GM18867 (cell line): ENCODE measurements around the gene LIMCH1.

Experiments
- ATAC-seq: cut with Tn5 transposase; IDR thresholded peaks from one replicate; pipeline ENCODE4 v1.9.1; 2021; ENCODE audit warnings: mild to moderate bottlenecking, moderate library complexity; ENCODE audit not compliant: unreplicated experiment

The LIMCH1 gene

GRCh38 chr4:41559940-41560516, 22.1 kb downstream of the LIMCH1 start:
- ATAC-seq, result no peak

GRCh38 chr4:41561244-41561643, 23.3 kb downstream of the LIMCH1 start:
- no peak for ATAC-seq

- no peak for ATAC-seq
Measured at GRCh38 chr4:41567186-41567585, 29.2 kb downstream of the LIMCH1 start.

GRCh38 chr4:41568363-41568762, 30.4 kb downstream of the LIMCH1 start:
- no peak for ATAC-seq

GRCh38 chr4:41569961-41570360, 32.0 kb downstream of the LIMCH1 start:
- ATAC-seq, result no peak

GRCh38 chr4:41571422-41571821, 33.5 kb downstream of the LIMCH1 start:
- ATAC-seq, result no peak

- ATAC-seq, result no peak
Measured at GRCh38 chr4:41572516-41572915, 34.6 kb downstream of the LIMCH1 start.

- no peak for ATAC-seq
Measured at GRCh38 chr4:41572956-41573355, 35.0 kb downstream of the LIMCH1 start.

- ATAC-seq, result no peak
Measured at GRCh38 chr4:41573502-41574001, 35.6 kb downstream of the LIMCH1 start.

GRCh38 chr4:41575207-41575606, 37.2 kb downstream of the LIMCH1 start:
- no peak for ATAC-seq

GRCh38 chr4:41575665-41576064, 37.7 kb downstream of the LIMCH1 start:
- no peak for ATAC-seq

GRCh38 chr4:41579043-41579442, 41.1 kb downstream of the LIMCH1 start:
- no peak for ATAC-seq

GRCh38 chr4:41579526-41579925, 41.6 kb downstream of the LIMCH1 start:
- no peak for ATAC-seq

- no peak for ATAC-seq
Measured at GRCh38 chr4:41580007-41580406, 42.0 kb downstream of the LIMCH1 start.

- ATAC-seq, result no peak
Measured at GRCh38 chr4:41586675-41587225, 48.8 kb downstream of the LIMCH1 start.

GRCh38 chr4:41587286-41587685, 49.3 kb downstream of the LIMCH1 start:
- no peak for ATAC-seq

GRCh38 chr4:41590591-41590990, 52.6 kb downstream of the LIMCH1 start:
- ATAC-seq, result no peak

- ATAC-seq, result no peak
Measured at GRCh38 chr4:41594432-41594831, 56.5 kb downstream of the LIMCH1 start.

- no peak for ATAC-seq
Measured at GRCh38 chr4:41597494-41597893, 59.5 kb downstream of the LIMCH1 start.

- no peak for ATAC-seq
Measured at GRCh38 chr4:41598580-41598979, 60.6 kb downstream of the LIMCH1 start.

GRCh38 chr4:41599192-41599786, 61.3 kb downstream of the LIMCH1 start:
- ATAC-seq, result no peak

- ATAC-seq, result no peak
Measured at GRCh38 chr4:41600243-41600912, 62.4 kb downstream of the LIMCH1 start.
